HepG2 (cell line): ENCODE measurements around the gene NAP1L4. TPM values are rescaled to one million over a fixed set of nuclear protein-coding genes. Genes with fewer than 3 reads are reported as not detected.

Experiments
- ATAC-seq: fragments of 200-7000 bp; cut with Tn5 transposase; 3 replicates; pipeline ENCODE4 v1.9.1; 2020; ENCODE audit warnings: mild to moderate bottlenecking, moderate library complexity
- BruUV-seq: library from RNA; stranded (reverse); fragments of 400-500 nt; replicated peaks from 2 replicates; lab custom pipeline; 2021; lab: Mats Ljungman, UMichigan
- CTCF ChIA-PET: fragments of 300-600 bp; formaldehyde crosslinking; extraction: SDS; loops from one replicate; lab custom pipeline; 2021; ENCODE audit warnings: low total read pairs, inconsistent platforms, low intra/inter-chr PET ratio; lab: Yijun Ruan, JAX
- POLR2A ChIA-PET: fragments of 350-600 bp; sonication (Branson Sonifier 250); formaldehyde crosslinking; loops from one replicate; lab custom pipeline; 2020; ENCODE audit warnings: antibody characterized with exemption, inconsistent platforms; lab: Yijun Ruan, JAX
- DNase-seq: peaks from one replicate; pipeline ENCODE4 v3.0.0-alpha.2; 2015; ENCODE audit warnings: low spot score
- FAIRE-seq: peaks from 3 replicates; lab custom pipeline; 2011; peaks lifted over from hg19 to GRCh38; lab: Jason Lieb, UNC
- H2AFZ ChIP-seq: one replicate; pipeline ENCODE4 v1.6.1; 2011; ENCODE audit warnings: low read length, inconsistent platforms
- H3K27ac ChIP-seq: fragments of 300-600 bp; 3 replicates; pipeline ENCODE4 v1.8.0; 2011; ENCODE audit warnings: mixed run types, mild to moderate bottlenecking, mixed read lengths, low read length, inconsistent platforms; ENCODE audit not compliant: insufficient read depth; ENCODE audit errors: extremely low read length
- H3K27me3 ChIP-seq, 2 experiments: fragments of 200-600 bp in 1 of 2; 2 replicates in 1 of 2; 3 replicates in 1 of 2; pipeline versions ENCODE4 v1.6.0 to v1.8.0; 2011; ENCODE audit warnings: low read length in 2 of 2, mild to moderate bottlenecking in 2 of 2, moderate library complexity in 2 of 2, inconsistent platforms in 1 of 2; ENCODE audit not compliant: insufficient read depth in 2 of 2, control insufficient read depth in 1 of 2
- H3K36me3 ChIP-seq, 2 experiments: fragments of 200-600 bp in 1 of 2; replicated peaks in 1 of 2; 2 replicates in 1 of 2; 3 replicates in 1 of 2; pipeline versions ENCODE4 v1.5.1 to v1.8.0; 2011; ENCODE audit warnings: low read length in 2 of 2, inconsistent platforms in 1 of 2; ENCODE audit not compliant: insufficient read depth in 2 of 2, control insufficient read depth in 1 of 2
- H3K4me1 ChIP-seq: 2 replicates; pipeline ENCODE4 v1.5.1; 2012; ENCODE audit warnings: low read length, inconsistent platforms; ENCODE audit not compliant: insufficient read depth
- H3K4me2 ChIP-seq: 2 replicates; pipeline ENCODE4 v1.6.0; 2011; ENCODE audit warnings: low read depth, low read length, inconsistent platforms
- H3K4me3 ChIP-seq, 3 experiments: fragments of 200-600 bp in 1 of 3; sonication (generic), shearing (Covaris generic) in 1 of 3; replicated peaks in 1 of 3; 2 replicates each; pipeline ENCODE4 v1.5.1; 2011 to 2016; ENCODE audit warnings: low read length in 3 of 3, inconsistent platforms in 2 of 3, low read depth in 2 of 3, mild to moderate bottlenecking in 2 of 3, control low read depth in 1 of 3, mixed read lengths in 1 of 3; ENCODE audit not compliant: insufficient read depth in 1 of 3
- H3K79me2 ChIP-seq: one replicate; pipeline ENCODE4 v1.6.1; 2011; ENCODE audit warnings: low read length, inconsistent platforms; ENCODE audit not compliant: insufficient read depth
- H3K9ac ChIP-seq: 2 replicates; pipeline ENCODE4 v1.6.0; 2011; ENCODE audit warnings: mild to moderate bottlenecking, low read depth, low read length, inconsistent platforms; ENCODE audit not compliant: insufficient read depth
- H3K9me3 ChIP-seq: 2 replicates; pipeline ENCODE4 v1.5.1; 2012; ENCODE audit warnings: mild to moderate bottlenecking, low read length
- H4K20me1 ChIP-seq: 2 replicates; pipeline ENCODE4 v1.6.0; 2011; ENCODE audit warnings: inconsistent platforms, mild to moderate bottlenecking, low read length, moderate library complexity; ENCODE audit not compliant: insufficient read depth
- HNRNPL ChIP-seq: fragments of 200-400 bp; formaldehyde crosslinking; IDR thresholded peaks from 2 replicates; pipeline ENCODE4 v1.6.1; 2017; ENCODE audit warnings: mild to moderate bottlenecking, low read depth, low read length
- MNT ChIP-seq: fragments of 450-650 bp; IDR thresholded peaks from 2 replicates; pipeline ENCODE4 v1.6.1; 2016
- NR2F1 ChIP-seq, 2 experiments: fragments of 450-650 bp in 1 of 2; formaldehyde crosslinking in 1 of 2; IDR thresholded peaks; 2 replicates each; pipeline versions ENCODE4 v1.5.0 to v1.6.1; 2016 to 2020; ENCODE audit warnings: mild to moderate bottlenecking in 1 of 2, missing compliant biosample characterization in 1 of 2, missing genetic modification reagents in 1 of 2, moderate library complexity in 1 of 2
- ZFP36L1 ChIP-seq: sonication (generic); formaldehyde crosslinking; IDR thresholded peaks from 2 replicates; pipeline ENCODE4 v1.8.0; 2022; ENCODE audit warnings: mild to moderate bottlenecking, missing genetic modification reagents, moderate library complexity
- ZKSCAN5 ChIP-seq: sonication (generic); formaldehyde crosslinking; IDR thresholded peaks from 2 replicates; pipeline ENCODE4 v1.5.1; 2020; ENCODE audit warnings: mild to moderate bottlenecking, missing genetic modification reagents
- ZNF264 ChIP-seq: sonication (generic); formaldehyde crosslinking; IDR thresholded peaks from 2 replicates; pipeline ENCODE4 v1.4.0; 2020; ENCODE audit warnings: missing genetic modification reagents
- ZNF44 ChIP-seq: sonication (generic); formaldehyde crosslinking; IDR thresholded peaks from 2 replicates; pipeline ENCODE4 v1.5.1; 2020; ENCODE audit warnings: mild to moderate bottlenecking, missing genetic modification reagents
- WGBS: methylation state at CpG from one replicate; pipeline ENCODE4 v1.1.6; 2017; ENCODE audit warnings: low lambda C conversion rate; 5-methylcytosine and 5-hydroxymethylcytosine counted together
- in situ Hi-C: cut with HindIII; loops from 2 replicates; pipeline ENCODE4 v1.10.0; 2017; ENCODE audit warnings: low pct_unique_long_range_greater_than_20kb; ENCODE audit not compliant: extremely low pct_ligation_motif_present
- intact Hi-C: fragments of 100-400 bp; cut with micrococcal nuclease; formaldehyde crosslinking; loops from one replicate; pipeline ENCODE4 v1.10.0; 2022; ENCODE audit not compliant: unreplicated experiment
- polyA plus RNA-seq, 8 experiments: library from polyadenylated mRNA; depleted of rRNA in 3 of 8; stranded (reverse) in 7 of 8; unstranded in 1 of 8; fragments of >200 nt; fragmentation: Illumina TruSeq in 4 of 8; extraction: Trizol in 4 of 8; gene quantifications; 2 replicates each; pipeline versions ENCODE4 v1.2.1 to v1.2.3, GENCODE V29; 2011 to 2016; ENCODE audit warnings: low read depth in 4 of 8, missing spikeins in 1 of 8, mixed read lengths in 1 of 8; ENCODE audit not compliant: insufficient read depth in 1 of 8
- total RNA-seq, 5 experiments: library from RNA; depleted of rRNA; stranded (reverse); fragments of >200 nt; fragmentation: Illumina TruSeq; extraction: Trizol; gene quantifications; 2 replicates each; pipeline ENCODE4 v1.2.3, GENCODE V29; 2016; ENCODE audit warnings: low read depth in 1 of 5
- TF ChIP-seq, protein P1 (sequence below): sonication (generic); formaldehyde crosslinking; IDR thresholded peaks from 2 replicates; pipeline ENCODE4 v1.5.1; 2020; ENCODE audit warnings: missing genetic modification reagents, mild to moderate bottlenecking, borderline replicate concordance
- TF ChIP-seq, protein P2 (sequence below): sonication (generic); formaldehyde crosslinking; IDR thresholded peaks from 2 replicates; pipeline ENCODE4 v1.8.0; 2022; ENCODE audit warnings: mild to moderate bottlenecking, missing genetic modification reagents, borderline replicate concordance

Gene NAP1L4
- total and polyA plus RNA-seq, 2 of the 13 experiments (the other 11 are each of a cell fraction or from before 2014, with no cell fraction given), result 64.0 to 186 TPM

DNA sequence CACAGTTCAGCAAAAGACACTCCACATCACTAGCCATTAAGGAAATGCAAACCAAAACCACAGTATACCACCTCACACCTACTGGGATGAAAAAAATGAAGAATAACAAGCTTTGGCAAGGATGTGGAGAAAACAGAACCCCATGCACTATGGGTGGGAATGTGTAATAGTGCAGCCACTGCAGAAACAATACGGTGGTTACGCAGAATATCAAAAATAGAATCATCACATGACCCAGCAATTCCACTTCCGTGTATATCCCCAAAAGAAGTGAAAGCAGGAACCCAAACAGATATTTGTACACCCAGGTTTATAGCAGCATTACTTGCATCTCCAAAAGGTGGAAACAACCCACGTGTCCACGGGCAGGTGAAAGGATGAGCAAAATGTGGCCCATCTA lies 44.3 kb upstream of the NAP1L4 start:
- Histone ChIP-seq H2AFZ (no peak overlapping the region), H3K27me3 (no peaks in the 10 kb centered on the region), H4K20me1 (peaks cover 6% of the 10 kb centered on the region; the same call in 1 of the 2 replicates), H3K4me1 (no peaks in the 10 kb centered on the region), H3K36me3 (peaks cover 28 to 76% of the 10 kb centered on the region in 2 experiments; a peak in 4 of 5 replicates), H3K4me2 (no peak overlapping the region), H3K79me2 (no peaks in the 10 kb centered on the region)
- DNase-seq (no peak), FAIRE-seq (no peak)
- in situ Hi-C loops (loop anchor here (10.0 kb wide), 1 partner anchor 178 kb away; the partner anchor contains the start of gene MRGPRG), intact Hi-C loops (no loop called here)
- no TSS peak for BruUV-seq
- POLR2A ChIA-PET, result no interaction called here
- TF ChIP-seq ZKSCAN5 (CRISPR knock-in tag) (no peak), NR2F1 (CRISPR knock-in tag; IDR thresholded peaks at IDR 0.05) (no peak), ZNF44 (CRISPR knock-in tag) (no peak), MNT (no peak), HNRNPL (no peak), ZFP36L1 (CRISPR knock-in tag) (no peak), ZNF264 (CRISPR knock-in tag) (no peak)
- TF ChIP-seq, protein P1, sequence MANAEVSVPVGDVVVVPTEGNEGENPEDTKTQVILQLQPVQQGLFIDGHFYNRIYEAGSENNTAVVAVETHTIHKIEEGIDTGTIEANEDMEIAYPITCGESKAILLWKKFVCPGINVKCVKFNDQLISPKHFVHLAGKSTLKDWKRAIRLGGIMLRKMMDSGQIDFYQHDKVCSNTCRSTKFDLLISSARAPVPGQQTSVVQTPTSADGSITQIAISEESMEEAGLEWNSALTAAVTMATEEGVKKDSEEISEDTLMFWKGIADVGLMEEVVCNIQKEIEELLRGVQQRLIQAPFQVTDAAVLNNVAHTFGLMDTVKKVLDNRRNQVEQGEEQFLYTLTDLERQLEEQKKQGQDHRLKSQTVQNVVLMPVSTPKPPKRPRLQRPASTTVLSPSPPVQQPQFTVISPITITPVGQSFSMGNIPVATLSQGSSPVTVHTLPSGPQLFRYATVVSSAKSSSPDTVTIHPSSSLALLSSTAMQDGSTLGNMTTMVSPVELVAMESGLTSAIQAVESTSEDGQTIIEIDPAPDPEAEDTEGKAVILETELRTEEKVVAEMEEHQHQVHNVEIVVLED, result no peak
- TF ChIP-seq, protein P2, sequence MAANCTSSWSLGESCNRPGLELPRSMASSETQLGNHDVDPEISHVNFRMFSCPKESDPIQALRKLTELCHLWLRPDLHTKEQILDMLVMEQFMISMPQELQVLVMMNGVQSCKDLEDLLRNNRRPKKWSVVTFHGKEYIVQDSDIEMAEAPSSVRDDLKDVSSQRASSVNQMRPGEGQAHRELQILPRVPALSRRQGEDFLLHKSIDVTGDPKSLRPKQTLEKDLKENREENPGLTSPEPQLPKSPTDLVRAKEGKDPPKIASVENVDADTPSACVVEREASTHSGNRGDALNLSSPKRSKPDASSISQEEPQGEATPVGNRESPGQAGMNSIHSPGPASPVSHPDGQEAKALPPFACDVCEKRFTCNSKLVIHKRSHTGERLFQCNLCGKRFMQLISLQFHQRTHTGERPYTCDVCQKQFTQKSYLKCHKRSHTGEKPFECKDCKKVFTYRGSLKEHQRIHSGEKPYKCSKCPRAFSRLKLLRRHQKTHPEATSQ, result no peak
- TF ChIP-seq, all 625 proteins: peak for 0
- Histone ChIP-seq H3K4me3 (no peak overlapping the region), H3K27ac (no peak overlapping the region), H3K9ac (no peak overlapping the region), H3K9me3 (no peaks in the 10 kb centered on the region)
- ATAC-seq, result no peak
- CTCF ChIA-PET, result interaction anchor here (1.7 to 4.7 kb wide), 2 partner anchors 54 to 57 kb away, joined by 5 to 53 read pairs; no protein-coding TSS in a partner anchor
- WGBS, result 96% methylated on average over 5 of the region's 5 CpGs
